Peyer's patch (tissue), 4 donors: Measurements from ENCODE around the gene SUV39H1.

ENCODE experiments used
- CTCF ChIP-seq, 6 experiments: fragments of 450-650 bp in 4 of 6; fragments of 200-600 bp in 2 of 6; sonication (generic) in 1 of 6; IDR thresholded peaks; one replicate each; pipeline ENCODE4 v1.5.1; 2017 to 2019; ENCODE audit warnings: antibody characterized with exemption in 6 of 6, mild to moderate bottlenecking in 3 of 6, moderate library complexity in 1 of 6
- POLR2A ChIP-seq, 2 donors: fragments of 450-650 bp; IDR thresholded peaks; one replicate each; pipeline ENCODE4 v1.5.1; 2017; ENCODE audit warnings: antibody characterized with exemption in 2 of 2, mild to moderate bottlenecking in 2 of 2, moderate library complexity in 2 of 2

- TF ChIP-seq CTCF (IDR thresholded peaks at IDR 0.05) = no peak
- TF ChIP-seq POLR2A (IDR thresholded peaks at IDR 0.05) = no peak
Observed at GRCh38 chrX:48720577-48721250, 24.2 kb downstream of the SUV39H1 start.
